CD14-positive monocyte (primary cell): ENCODE data around the gene SERTM2. TPM values are rescaled to one million over a fixed set of nuclear protein-coding genes. Genes with fewer than 3 reads are reported as not detected.

ENCODE experiments used
- DNase-seq, 3 donors: peaks; one replicate each; pipeline ENCODE4 v3.0.0-alpha.2; 2011 to 2022
- H2AFZ ChIP-seq: 2 replicates; pipeline ENCODE4 v1.6.0; 2012; ENCODE audit warnings: mild to moderate bottlenecking, low read depth, low read length, inconsistent platforms; ENCODE audit not compliant: insufficient read depth, poor library complexity, severe bottlenecking
- H3K27ac ChIP-seq, 2 donors: 1 replicate in 1 of 2; 2 replicates in 1 of 2; pipeline ENCODE4 v1.5.1; 2012 to 2013; ENCODE audit warnings: low read length in 2 of 2, control low read depth in 1 of 2, inconsistent platforms in 1 of 2, low read depth in 1 of 2, mild to moderate bottlenecking in 1 of 2
- H3K27me3 ChIP-seq, 2 donors: one replicate each; pipeline versions ENCODE4 v1.6.0 to v1.6.1; 2011 to 2013; ENCODE audit warnings: low read length in 2 of 2; ENCODE audit not compliant: control insufficient read depth in 2 of 2, insufficient read depth in 2 of 2
- H3K36me3 ChIP-seq, 2 donors: replicated peaks in 1 of 2; 1 replicate in 1 of 2; 2 replicates in 1 of 2; pipeline versions ENCODE4 v1.5.1 to v1.6.1; 2012 to 2013; ENCODE audit warnings: low read length in 2 of 2, control low read depth in 1 of 2, inconsistent platforms in 1 of 2, mild to moderate bottlenecking in 1 of 2; ENCODE audit not compliant: insufficient read depth in 2 of 2, control insufficient read depth in 1 of 2
- H3K4me1 ChIP-seq, 2 donors: 1 replicate in 1 of 2; 2 replicates in 1 of 2; pipeline versions ENCODE4 v1.5.1 to v1.6.1; 2012 to 2013; ENCODE audit warnings: low read length in 2 of 2, control low read depth in 1 of 2, inconsistent platforms in 1 of 2, mild to moderate bottlenecking in 1 of 2, moderate library complexity in 1 of 2; ENCODE audit not compliant: insufficient read depth in 2 of 2, control insufficient read depth in 1 of 2
- H3K4me2 ChIP-seq: replicated peaks from 2 replicates; pipeline ENCODE3; 2012; ENCODE audit warnings: low read length, moderate library complexity, mild to moderate bottlenecking; ENCODE audit not compliant: poor library complexity, severe bottlenecking; ENCODE audit errors: extremely low read depth
- H3K4me3 ChIP-seq, 3 experiments: fragments of 200-600 bp in 1 of 3; sonication (generic) in 1 of 3; replicated peaks in 1 of 3; 1 replicate in 2 of 3; 2 replicates in 1 of 3; pipeline ENCODE4 v1.5.1; 2011 to 2013; ENCODE audit warnings: low read length in 3 of 3, mild to moderate bottlenecking in 3 of 3, control low read depth in 2 of 3, low read depth in 2 of 3, inconsistent platforms in 1 of 3, moderate library complexity in 1 of 3
- H3K79me2 ChIP-seq: 2 replicates; pipeline ENCODE4 v1.6.0; 2012; ENCODE audit warnings: mild to moderate bottlenecking, control low read depth, inconsistent platforms, low read length, moderate library complexity; ENCODE audit not compliant: insufficient read depth
- H3K9ac ChIP-seq: 2 replicates; pipeline ENCODE4 v1.6.0; 2017; ENCODE audit warnings: low read length, mild to moderate bottlenecking; ENCODE audit not compliant: insufficient read depth, poor library complexity, severe bottlenecking
- H3K9me3 ChIP-seq, 2 donors: replicated peaks in 1 of 2; 1 replicate in 1 of 2; 2 replicates in 1 of 2; pipeline versions ENCODE4 v1.5.1 to v1.6.1; 2012 to 2013; ENCODE audit warnings: low read length in 2 of 2, control low read depth in 1 of 2; ENCODE audit not compliant: control insufficient read depth in 1 of 2, insufficient read depth in 1 of 2
- H4K20me1 ChIP-seq: 2 replicates; pipeline ENCODE4 v1.6.0; 2012; ENCODE audit warnings: mild to moderate bottlenecking, low read length, control low read depth, moderate library complexity; ENCODE audit not compliant: insufficient read depth
- H3K27ac Mint-ChIP-seq, 7 donors: one replicate each; pipeline ENCODE4 v1.8.0; 2020; ENCODE audit warnings: mild to moderate bottlenecking in 7 of 7, mixed read lengths in 7 of 7, moderate library complexity in 6 of 7, inconsistent platforms in 2 of 7
- H3K27me3 Mint-ChIP-seq, 3 donors: one replicate each; pipeline ENCODE4 v1.8.0; 2021 to 2022; ENCODE audit warnings: low read depth in 3 of 3, mild to moderate bottlenecking in 3 of 3, mixed read lengths in 3 of 3, moderate library complexity in 3 of 3, inconsistent platforms in 1 of 3
- H3K36me3 Mint-ChIP-seq, 2 donors: one replicate each; pipeline ENCODE4 v1.8.0; 2020; ENCODE audit warnings: mixed read lengths in 2 of 2, inconsistent platforms in 1 of 2, mild to moderate bottlenecking in 1 of 2
- H3K4me1 Mint-ChIP-seq: one replicate; pipeline ENCODE4 v1.8.0; 2020; ENCODE audit warnings: mild to moderate bottlenecking, mixed read lengths
- H3K4me3 Mint-ChIP-seq, 2 donors: one replicate each; pipeline ENCODE4 v1.8.0; 2020; ENCODE audit warnings: mild to moderate bottlenecking in 2 of 2, mixed read lengths in 2 of 2, moderate library complexity in 1 of 2
- H3K9me3 Mint-ChIP-seq, 7 donors: one replicate each; pipeline ENCODE4 v1.8.0; 2020 to 2022; ENCODE audit warnings: mixed read lengths in 7 of 7, mild to moderate bottlenecking in 6 of 7, moderate library complexity in 6 of 7, inconsistent platforms in 2 of 7
- CTCF ChIP-seq: fragments of 200-600 bp; IDR thresholded peaks from one replicate; pipeline ENCODE4 v1.8.0; 2022; ENCODE audit warnings: antibody characterized with exemption, mild to moderate bottlenecking
- WGBS: methylation state at CpG from one replicate; pipeline ENCODE4 v1.1.5; 2013; ENCODE audit warnings: missing lambda C conversion rate; ENCODE audit not compliant: insufficient coverage; 5-methylcytosine and 5-hydroxymethylcytosine counted together
- intact Hi-C, 2 donors: fragments of 100-400 bp; cut with micrococcal nuclease; formaldehyde crosslinking; loops; one replicate each; pipeline versions ENCODE4 v1.15.0 to v1.15.1; 2023
- polyA plus RNA-seq, 3 donors: library from polyadenylated mRNA; depleted of rRNA in 1 of 3; unstranded in 2 of 3; stranded (reverse) in 1 of 3; fragments of 300-500 nt in 2 of 3; fragments of >200 nt in 1 of 3; fragmentation: Illumina TruSeq in 2 of 3; gene quantifications; 1 replicate in 2 of 3; 2 replicates in 1 of 3; pipeline ENCODE4 v1.2.3, GENCODE V29; 2012 to 2021

Gene SERTM2
- polyA plus RNA-seq, 3 donors, result not detected

GRCh38 chrX:111492085-111492484, 19.4 kb upstream of the SERTM2 start:
- no peak overlapping the region for H3K9ac ChIP-seq
- H2AFZ ChIP-seq, result no peak overlapping the region
- Mint-ChIP-seq H3K4me1 (peaks cover 2% of the 10 kb centered on the region), H3K27ac (no peak overlapping the region), H3K36me3 (no peaks in the 10 kb centered on the region), H3K27me3 (peaks cover 0 to 5% (median 2%) of the 10 kb centered on the region in 3 donors), H3K4me3 (no peak overlapping the region), H3K9me3 (peaks cover 0 to 2% (median 0%) of the 10 kb centered on the region in 7 donors)
- no peak overlapping the region for H3K4me2 ChIP-seq
- no peaks in the 10 kb centered on the region for H3K9me3 ChIP-seq
- H3K4me1 ChIP-seq, result no peaks in the 10 kb centered on the region
- intact Hi-C loops, result no loop called here
- H3K4me3 ChIP-seq, result no peak overlapping the region
- H3K79me2 ChIP-seq, result no peaks in the 10 kb centered on the region
- no peaks in the 10 kb centered on the region for H4K20me1 ChIP-seq
- no peaks in the 10 kb centered on the region for H3K27me3 ChIP-seq
- no peaks in the 10 kb centered on the region for H3K36me3 ChIP-seq
- no peak for TF ChIP-seq CTCF
- H3K27ac ChIP-seq, result no peak overlapping the region
- no CpG with 5 or more reads among the region's 4 CpGs for WGBS
- no peak for DNase-seq

- Histone ChIP-seq H3K79me2 (no peaks in the 10 kb centered on the region), H3K27me3 (no peaks in the 10 kb centered on the region), H4K20me1 (no peaks in the 10 kb centered on the region), H3K9ac (no peak overlapping the region), H3K27ac (no peak overlapping the region), H3K9me3 (no peaks in the 10 kb centered on the region), H3K4me3 (no peak overlapping the region), H3K4me2 (no peak overlapping the region), H2AFZ (no peak overlapping the region), H3K36me3 (no peaks in the 10 kb centered on the region), H3K4me1 (no peaks in the 10 kb centered on the region)
- no peak for DNase-seq
- H3K27ac Mint-ChIP-seq, result no peak overlapping the region
- peaks cover 0 to 1% (median 0%) of the 10 kb centered on the region in 7 donors for H3K9me3 Mint-ChIP-seq
- WGBS, result no CpG with 5 or more reads among the region's 3 CpGs
- H3K4me3 Mint-ChIP-seq, result no peak overlapping the region
- no peaks in the 10 kb centered on the region for H3K4me1 Mint-ChIP-seq
- H3K36me3 Mint-ChIP-seq, result no peaks in the 10 kb centered on the region
- peaks cover 0 to 7% (median 0%) of the 10 kb centered on the region in 3 donors for H3K27me3 Mint-ChIP-seq
- intact Hi-C loops, result no loop called here
- no peak for TF ChIP-seq CTCF
Observed at GRCh38 chrX:111498538-111499103, 12.8 kb upstream of the SERTM2 start.
